Right lobe of liver (tissue), 5 donors: ENCODE measurements around the gene UBQLN2. TPM values are rescaled to one million over a fixed set of nuclear protein-coding genes. Genes with fewer than 3 reads are reported as not detected.

Experiments used
- total RNA-seq, 6 experiments: library from RNA; depleted of rRNA in 2 of 6; stranded (reverse); fragments of >200 nt in 2 of 6; fragmentation: NEBNext Ultra II Directional in 3 of 6; extraction: Animal tissue kit (Norgen Biotek cat#: 25700) in 3 of 6; gene quantifications; one replicate each; pipeline versions ENCODE4 v1.1.0 to v1.2.4, GENCODE V29; 2016 to 2023
- donor health status: DM: no; HTN: no; CAD: no.
- donor health status: DM: no; HTN: no; CAD: no.
- donor health status: DM: no; HTN: yes; CAD: no.
- donor health status: DM: no; HTN: yes; CAD: no.

The UBQLN2 gene
- total RNA-seq, 6 experiments from 2014 or later: 11.9 to 17.7 (median 13.6) TPM

Other genes with a start within 250 kb of the UBQLN2 start
- 1 to 10 TPM; 2.8 to 10.0 (median 5.4) TPM for gene NBDY, start 165.6 kb downstream of the UBQLN2 start, total RNA-seq